MM.1S (cell line): ENCODE data around the gene YPEL3.

Experiments
- DNase-seq: peaks from one replicate; pipeline ENCODE4 v3.0.0-alpha.2; 2015
- H2AFZ ChIP-seq: fragments of 300-600 bp; sonication (generic); 2 replicates; pipeline ENCODE4 v1.6.0; 2016; ENCODE audit warnings: antibody characterized with exemption, low read length
- H3F3A ChIP-seq: fragments of 300-600 bp; sonication (generic); 2 replicates; pipeline ENCODE4 v1.6.1; 2016; ENCODE audit warnings: mild to moderate bottlenecking, antibody characterized with exemption, low read length, moderate library complexity, mixed read lengths; ENCODE audit not compliant: insufficient read depth
- H3K27ac ChIP-seq: fragments of 300-600 bp; sonication (generic); 2 replicates; pipeline ENCODE4 v1.5.1; 2016; ENCODE audit warnings: mild to moderate bottlenecking, low read length
- H3K27me3 ChIP-seq: fragments of 300-600 bp; sonication (generic); replicated peaks from 2 replicates; pipeline ENCODE4 v1.6.0; 2016; ENCODE audit warnings: low read length; ENCODE audit not compliant: insufficient read depth
- H3K36me3 ChIP-seq: fragments of 300-600 bp; sonication (generic); replicated peaks from 2 replicates; pipeline ENCODE4 v1.6.1; 2016; ENCODE audit warnings: mild to moderate bottlenecking, low read length, mixed read lengths; ENCODE audit not compliant: insufficient read depth
- H3K4me1 ChIP-seq: fragments of 300-600 bp; sonication (generic); 2 replicates; pipeline ENCODE4 v1.6.1; 2016; ENCODE audit warnings: low read length, mixed read lengths
- H3K4me2 ChIP-seq: fragments of 300-600 bp; sonication (generic); 2 replicates; pipeline ENCODE4 v1.6.0; 2016; ENCODE audit warnings: low read depth, low read length
- H3K4me3 ChIP-seq: fragments of 300-600 bp; sonication (generic); 2 replicates; pipeline ENCODE4 v1.5.1; 2016; ENCODE audit warnings: low read length, mixed read lengths
- H3K79me2 ChIP-seq: fragments of 300-600 bp; sonication (generic); 2 replicates; pipeline ENCODE4 v1.6.1; 2016; ENCODE audit warnings: mixed run types, low read length, mixed read lengths
- H3K9ac ChIP-seq: fragments of 300-600 bp; sonication (generic); 2 replicates; pipeline ENCODE4 v1.6.1; 2016; ENCODE audit warnings: low read length, mixed read lengths
- H3K9me2 ChIP-seq: fragments of 300-600 bp; sonication (generic); replicated peaks from 2 replicates; pipeline ENCODE4 v1.6.1; 2016; ENCODE audit warnings: mild to moderate bottlenecking, low read length, mixed read lengths; ENCODE audit not compliant: insufficient read depth
- H3K9me3 ChIP-seq: fragments of 300-600 bp; sonication (generic); replicated peaks from 2 replicates; pipeline ENCODE4 v1.6.1; 2016; ENCODE audit warnings: mild to moderate bottlenecking, low read length, mixed read lengths; ENCODE audit not compliant: insufficient read depth
- H4K20me1 ChIP-seq: fragments of 300-600 bp; sonication (generic); 2 replicates; pipeline ENCODE4 v1.6.1; 2016; ENCODE audit warnings: mild to moderate bottlenecking, low read length, moderate library complexity, mixed read lengths; ENCODE audit not compliant: insufficient read depth
- CTCF ChIP-seq: fragments of 300-600 bp; sonication (generic); IDR thresholded peaks from 2 replicates; pipeline ENCODE4 v1.5.1; 2016; ENCODE audit warnings: antibody characterized with exemption, low read length, mixed read lengths
- EZH2 ChIP-seq: fragments of 300-600 bp; sonication (generic); optimal IDR thresholded peaks from 2 replicates; pipeline ENCODE3; 2017; ENCODE audit warnings: low read depth, mild to moderate bottlenecking, antibody characterized with exemption, low read length, mixed read lengths
- EZH2phosphoT487 ChIP-seq: fragments of 300-600 bp; sonication (generic); IDR thresholded peaks from 2 replicates; pipeline ENCODE4 v1.6.1; 2018; ENCODE audit warnings: antibody characterized with exemption, low read length

Gene YPEL3

GRCh38 chr16:30084816-30085159 lies 11.2 kb downstream of the YPEL3 start:
- DNase-seq: no peak
- H3K4me2 ChIP-seq: no peak overlapping the region
- no peak overlapping the region for H3K9ac ChIP-seq
- TF ChIP-seq CTCF (no peak), EZH2 (no peak), EZH2phosphoT487 (no peak)
- no peaks in the 10 kb centered on the region for H3K9me2 ChIP-seq
- H2AFZ ChIP-seq: no peak overlapping the region
- H4K20me1 ChIP-seq: no peaks in the 10 kb centered on the region
- 0 out of 2 replicates have a peak, but pooled peaks cover 8% of the 10 kb centered on the region for H3K36me3 ChIP-seq
- H3K27ac ChIP-seq: no peak overlapping the region
- H3K4me3 ChIP-seq: no peak overlapping the region
- peaks cover 13% of the 10 kb centered on the region for H3K79me2 ChIP-seq
- H3K27me3 ChIP-seq: no peaks in the 10 kb centered on the region
- no peaks in the 10 kb centered on the region for H3K9me3 ChIP-seq
- H3K4me1 ChIP-seq: no peaks in the 10 kb centered on the region
- H3F3A ChIP-seq: no peaks in the 10 kb centered on the region; the same call in 1 of the 2 replicates

- no peak overlapping the region for H2AFZ ChIP-seq
Measured at GRCh38 chr16:30084096-30084815, 11.8 kb downstream of the YPEL3 start.

GRCh38 chr16:30083216-30084055 lies 12.6 kb downstream of the YPEL3 start:
- no peak overlapping the region for H3K9ac ChIP-seq

More at GRCh38 chr16:30084096-30084815, 11.8 kb downstream of the YPEL3 start:
- DNase-seq: no peak
- no peak overlapping the region for H3K27ac ChIP-seq
- no peaks in the 10 kb centered on the region for H3K9me2 ChIP-seq
- TF ChIP-seq EZH2 (no peak), CTCF (no peak), EZH2phosphoT487 (no peak)
- H4K20me1 ChIP-seq: no peaks in the 10 kb centered on the region
- H3K79me2 ChIP-seq: peaks cover 18% of the 10 kb centered on the region
- H3K4me1 ChIP-seq: no peaks in the 10 kb centered on the region
- no peak overlapping the region for H3K4me2 ChIP-seq
- no peaks in the 10 kb centered on the region for H3K27me3 ChIP-seq
- 0 out of 2 replicates have a peak, but pooled peaks cover 8% of the 10 kb centered on the region for H3K36me3 ChIP-seq
- no peak overlapping the region for H3K4me3 ChIP-seq
- H3K9ac ChIP-seq: no peak overlapping the region
- H3K9me3 ChIP-seq: no peaks in the 10 kb centered on the region
- H3F3A ChIP-seq: no peaks in the 10 kb centered on the region; the same call in 1 of the 2 replicates

More at GRCh38 chr16:30083216-30084055, 12.6 kb downstream of the YPEL3 start:
- H2AFZ ChIP-seq: no peak overlapping the region
- no peaks in the 10 kb centered on the region for H3K9me3 ChIP-seq
- H3K79me2 ChIP-seq: peaks cover 27% of the 10 kb centered on the region
- no peak for TF ChIP-seq EZH2
- no peak for TF ChIP-seq CTCF
- TF ChIP-seq EZH2phosphoT487: no peak
- H3K4me1 ChIP-seq: no peaks in the 10 kb centered on the region
- H3K4me2 ChIP-seq: no peak overlapping the region
- DNase-seq: no peak
- no peaks in the 10 kb centered on the region for H3K27me3 ChIP-seq
- no peak overlapping the region for H3K27ac ChIP-seq
- H3K4me3 ChIP-seq: no peak overlapping the region
- H3F3A ChIP-seq: no peaks in the 10 kb centered on the region; the same call in 1 of the 2 replicates
- 0 out of 2 replicates have a peak, but pooled peaks cover 8% of the 10 kb centered on the region for H3K36me3 ChIP-seq
- H4K20me1 ChIP-seq: no peaks in the 10 kb centered on the region
- H3K9me2 ChIP-seq: no peaks in the 10 kb centered on the region
